Measurements from ENCODE around the gene PSMG3. TPM values are rescaled to one million over a fixed set of nuclear protein-coding genes. Genes with fewer than 3 reads are reported as not detected.
A peak's percentile ranks its signal among the peaks of the same experiment; 100 is the strongest.

Gene PSMG3
- polyA plus RNA-seq, 2 of the 4 experiments (the other 2 are of a cell fraction), result 75.9 to 89.3 TPM

GRCh38 chr7:1523844-1524243 is 46.0 kb downstream of the PSMG3 start:
- POLR2A ChIA-PET, result no interaction called here
- H3K4me2 ChIP-seq, result no peak overlapping the region
- ATAC-seq, result no peak

GRCh38 chr7:1523208-1523607 is 46.6 kb downstream of the PSMG3 start:
- no peak overlapping the region for H3K4me2 ChIP-seq
- ChIA-PET CTCF (interaction anchor here (1.7 to 2.1 kb wide), 2 partner anchors 32 to 35 kb away, joined by 5 to 9 read pairs; partner anchors contain the start of gene TMEM184A), POLR2A (no interaction called here)
- peaks cover 15% of the 10 kb centered on the region for H3K9me3 ChIP-seq
- peak overlapping the region; percentile 95 to 98 for H3K27ac ChIP-seq
- FAIRE-seq, result no peak
- H3K4me3 ChIP-seq, result no peak overlapping the region
- WGBS (ENCODE audit: missing lambda C conversion rate), result 62% methylated on average over 10 of the region's 13 CpGs
- no peak for ATAC-seq
- peak in 1 of 2 experiments; percentile 43 for DNase-seq (ENCODE audit: low read depth in 1 of 2, low spot score in 1 of 2)
- peaks cover 51% of the 10 kb centered on the region for H3K4me1 ChIP-seq
- TF ChIP-seq POLR2A (IDR thresholded peaks at IDR 0.05; ENCODE audit: low read length) (no peak), E2F6 (IDR thresholded peaks at IDR 0.05; ENCODE audit: borderline replicate concordance, low read depth) (no peak), BCL3 (IDR thresholded peaks at IDR 0.05) (no peak), TP53 (CRISPR knock-in tag; IDR thresholded peaks at IDR 0.05) (no peak), RFX5 (IDR thresholded peaks at IDR 0.05) (no peak), JUNB (IDR thresholded peaks at IDR 0.05) (no peak), ZC3H11A (IDR thresholded peaks at IDR 0.05) (no peak), ZFP36 (IDR thresholded peaks at IDR 0.05; ENCODE audit: borderline replicate concordance, partially characterized antibody) (no peak), REST (IDR thresholded peaks at IDR 0.05) (no peak), CEBPB (IDR thresholded peaks at IDR 0.05) (no peak), MAFK (IDR thresholded peaks at IDR 0.05; ENCODE audit: partially characterized antibody) (no peak), ESRRA (IDR thresholded peaks at IDR 0.05; ENCODE audit: borderline replicate concordance, low read length) (no peak), HES2 (IDR thresholded peaks at IDR 0.05) (no peak)

More at GRCh38 chr7:1523844-1524243, 46.0 kb downstream of the PSMG3 start:
- peaks cover 51% of the 10 kb centered on the region for H3K4me1 ChIP-seq
- peaks cover 9% of the 10 kb centered on the region for H3K9me3 ChIP-seq
- no peak for TF ChIP-seq KDM5A (IDR thresholded peaks at IDR 0.05)
- no peak for TF ChIP-seq JUNB (IDR thresholded peaks at IDR 0.05)
- TF ChIP-seq REST (IDR thresholded peaks at IDR 0.05), result no peak
- TF ChIP-seq ATOH8 (CRISPR knock-in tag; IDR thresholded peaks at IDR 0.05; ENCODE audit: low read depth), result no peak
- TF ChIP-seq ELK1 (IDR thresholded peaks at IDR 0.05; ENCODE audit: low read depth, low read length), result no peak
- DNase-seq (ENCODE audit: low read depth in 1 of 2, low spot score in 1 of 2) (no peak), FAIRE-seq (no peak)
- CTCF ChIA-PET, result interaction anchor here (0.6 to 2.1 kb wide), 2 partner anchors 20 to 34 kb away, joined by 4 to 9 read pairs; no protein-coding TSS in a partner anchor
- WGBS (ENCODE audit: missing lambda C conversion rate), result 83% methylated on average over 13 of the region's 17 CpGs
- peak overlapping the region; percentile 95 to 98 for H3K27ac ChIP-seq
- no peak overlapping the region for H3K4me3 ChIP-seq
